NCI-H146 treated with DMSO at 0.1 percent for 48 hours (cell line): ENCODE data around the gene MTX1.
A peak's percentile ranks its signal among the peaks of the same experiment; 100 is the strongest.
"Not testable (repeated sequence)": the region's sequence is repeated elsewhere in the genome, so short reads cannot be mapped to it uniquely, and the experiment has no call there.

ENCODE experiments used
- DNase-seq: peaks from one replicate; lab custom pipeline; 2025; ENCODE audit not compliant: unreplicated experiment; lab: John Stamatoyannopoulos, UW

MTX1 gene

GRCh38 chr1:155206891-155207805, 1.3 kb upstream of the MTX1 start:
- DNase-seq = peak; percentile 68

- peak; percentile 38 for DNase-seq
These were observed 522 bp upstream of the MTX1 start, which contains the start of gene THBS3 for GRCh38 chr1:155207806-155208540. TSS of gene THBS3 (minus strand) at chr1:155207897. CDS start at chr1:155207876, 21 bp downstream.

- DNase-seq = no peak
These were observed 822 bp downstream of the MTX1 start for GRCh38 chr1:155209312-155209721.

- no peak for DNase-seq
These were observed 2.0 kb downstream of the MTX1 start for GRCh38 chr1:155210314-155211104.

- not testable (repeated sequence) for DNase-seq
These were observed 3.0 kb downstream of the MTX1 start for GRCh38 chr1:155211381-155212050.

- not testable (repeated sequence) for DNase-seq
These were observed 3.6 kb downstream of the MTX1 start for GRCh38 chr1:155212051-155212440.

GRCh38 chr1:155214702-155215101, 6.2 kb downstream of the MTX1 start:
- DNase-seq = not testable (repeated sequence)

- peak; percentile 35 for DNase-seq
These were observed 10.5 kb downstream of the MTX1 start for GRCh38 chr1:155218854-155219591.

GRCh38 chr1:155219592-155220031, 11.1 kb downstream of the MTX1 start:
- DNase-seq = no peak

- DNase-seq = not testable (repeated sequence)
These were observed 11.9 kb downstream of the MTX1 start for GRCh38 chr1:155220211-155220965.

GRCh38 chr1:155223047-155223446, 14.6 kb downstream of the MTX1 start:
- no peak for DNase-seq

GRCh38 chr1:155225404-155225759, 16.9 kb downstream of the MTX1 start:
- not testable (repeated sequence) for DNase-seq

GRCh38 chr1:155226188-155226909, 17.9 kb downstream of the MTX1 start:
- DNase-seq = peak; percentile 57

- peak; percentile 57 for DNase-seq
These were observed 18.4 kb downstream of the MTX1 start for GRCh38 chr1:155226910-155227260.

GRCh38 chr1:155227261-155228095, 19.0 kb downstream of the MTX1 start:
- peak; percentile 99 for DNase-seq

- no peak for DNase-seq
These were observed 19.6 kb downstream of the MTX1 start for GRCh38 chr1:155228096-155228427.

- DNase-seq = not testable (repeated sequence)
These were observed 22.8 kb downstream of the MTX1 start for GRCh38 chr1:155231302-155231701.
